ENCODE results near the gene NES. TPM values are rescaled to one million over a fixed set of nuclear protein-coding genes. Genes with fewer than 3 reads are reported as not detected.

The NES gene
- total RNA-seq, 1 experiment from 2014 or later: 56.3 TPM

- no peak overlapping the region for H3K4me3 ChIP-seq (ENCODE audit: low read depth in 2 of 2, low read length in 2 of 2)
- POLR2A ChIA-PET: interaction anchor here (0.6 kb wide), 1 partner anchor 15 kb away, joined by 8 read pairs; no protein-coding TSS in a partner anchor
- BruUV-seq (replicated peaks): no TSS peak
- no peaks in the 10 kb centered on the region; the same call in 1 of the 2 replicates for H3K36me3 ChIP-seq (ENCODE audit: control insufficient read depth, insufficient read depth, low read length)
- no peaks in the 10 kb centered on the region for H3K9me3 ChIP-seq (ENCODE audit: control insufficient read depth, insufficient read depth, low read depth, low read length)
- in situ Hi-C loops (cut with HindIII; ENCODE audit: low pct_unique_long_range_greater_than_20kb, low sequenced_read_pairs) (no loop called here), intact Hi-C loops (cut with micrococcal nuclease; ENCODE audit: unreplicated experiment) (no loop called here)
- CTCF ChIA-PET: interaction anchor here (0.5 to 1.4 kb wide), 4 partner anchors 12 to 41 kb away, joined by 3 to 6 read pairs (median 5); partner anchors contain the start of gene NES
- ATAC-seq: no peak
- no peak for TF ChIP-seq SIN3A (IDR thresholded peaks at IDR 0.05; ENCODE audit: borderline replicate concordance, insufficient read depth, low read depth, low read length)
- TF ChIP-seq POLR2AphosphoS5 (IDR thresholded peaks at IDR 0.05; ENCODE audit: low read depth, low read length): no peak
- TF ChIP-seq REST (IDR thresholded peaks at IDR 0.05; ENCODE audit: insufficient read depth in 1 of 2, low read depth in 2 of 2, low read length in 1 of 2): no peak
- TF ChIP-seq CTCF (IDR thresholded peaks at IDR 0.05): no peak
- TF ChIP-seq TCF7L2 (IDR thresholded peaks at IDR 0.05; ENCODE audit: low read depth, low read length): no peak
- no peaks in the 10 kb centered on the region for H3K27me3 ChIP-seq (ENCODE audit: control insufficient read depth, insufficient read depth, low read length)
- peaks cover 81% of the 10 kb centered on the region for H3K4me1 ChIP-seq (ENCODE audit: control insufficient read depth, insufficient read depth, low read length)
- DNase-seq (ENCODE audit: low read depth, low spot score): no peak
- H3K27ac ChIP-seq (ENCODE audit: low read length): peak overlapping the region; percentile 98
These were observed 12.3 kb downstream of the NES start for GRCh38 chr1:156664767-156665411.

- no peak overlapping the region for H3K4me3 ChIP-seq (ENCODE audit: low read depth in 2 of 2, low read length in 2 of 2)
- TF ChIP-seq POLR2AphosphoS5 (IDR thresholded peaks at IDR 0.05; ENCODE audit: low read depth, low read length) (no peak), TCF7L2 (IDR thresholded peaks at IDR 0.05; ENCODE audit: low read depth, low read length) (peak; percentile 35; the same call in 1 of the 2 replicates), CTCF (IDR thresholded peaks at IDR 0.05) (no peak)
- BruUV-seq (replicated peaks): no TSS peak
- intact Hi-C loops (cut with micrococcal nuclease; ENCODE audit: unreplicated experiment) (no loop called here), in situ Hi-C loops (cut with HindIII; ENCODE audit: low pct_unique_long_range_greater_than_20kb, low sequenced_read_pairs) (no loop called here)
- H3K4me1 ChIP-seq (ENCODE audit: control insufficient read depth, insufficient read depth, low read length): peaks cover 84% of the 10 kb centered on the region
- H3K9me3 ChIP-seq (ENCODE audit: control insufficient read depth, insufficient read depth, low read depth, low read length): no peaks in the 10 kb centered on the region
- H3K27me3 ChIP-seq (ENCODE audit: control insufficient read depth, insufficient read depth, low read length): no peaks in the 10 kb centered on the region
- no peaks in the 10 kb centered on the region; the same call in 1 of the 2 replicates for H3K36me3 ChIP-seq (ENCODE audit: control insufficient read depth, insufficient read depth, low read length)
- CTCF ChIA-PET: interaction anchor here (0.5 to 1.4 kb wide), 2 partner anchors 12 to 39 kb away, joined by 6 read pairs; partner anchors contain the start of gene NES
- no peak for DNase-seq (ENCODE audit: low read depth, low spot score)
- ATAC-seq: no peak
- POLR2A ChIA-PET: interaction anchor here (0.5 kb wide), 1 partner anchor 64 kb away, joined by 3 read pairs; the partner anchor contains the start of gene METTL25B
- H3K27ac ChIP-seq (ENCODE audit: low read length): peak overlapping the region; percentile 98
These were observed 13.0 kb downstream of the NES start for GRCh38 chr1:156664046-156664766.
